Measurements from ENCODE around the gene TNMD.

GRCh38 chrX:100635989-100636320 is 51.2 kb downstream of the TNMD start:
- TF ChIP-seq PATZ1 (CRISPR knock-in tag; IDR thresholded peaks at IDR 0.05; ENCODE audit: borderline replicate concordance) (no peak), CREB5 (CRISPR knock-in tag; IDR thresholded peaks at IDR 0.05; ENCODE audit: low read depth) (no peak), ZFP30 (CRISPR knock-in tag; IDR thresholded peaks at IDR 0.05) (no peak), ZNF565 (CRISPR knock-in tag; conservative IDR thresholded peaks at IDR 0.05; ENCODE audit: low read depth) (no peak), CSRNP3 (CRISPR knock-in tag; IDR thresholded peaks at IDR 0.05) (no peak), ZNF8 (CRISPR knock-in tag; IDR thresholded peaks at IDR 0.05) (no peak), RARB (CRISPR knock-in tag; IDR thresholded peaks at IDR 0.05) (no peak), TOX (CRISPR knock-in tag; IDR thresholded peaks at IDR 0.05; ENCODE audit: borderline replicate concordance) (no peak), BACH2 (CRISPR knock-in tag; IDR thresholded peaks at IDR 0.05; ENCODE audit: borderline replicate concordance) (no peak), ISL1 (CRISPR knock-in tag; IDR thresholded peaks at IDR 0.05) (no peak), ZNF70 (CRISPR knock-in tag; IDR thresholded peaks at IDR 0.05) (no peak), ESRRG (CRISPR knock-in tag; IDR thresholded peaks at IDR 0.05) (no peak), ARNTL (CRISPR knock-in tag; IDR thresholded peaks at IDR 0.05; ENCODE audit: borderline replicate concordance, low read depth) (no peak)
